ENCODE data around the gene SLMAP. TPM values are rescaled to one million over a fixed set of nuclear protein-coding genes. Genes with fewer than 3 reads are reported as not detected.

SLMAP gene
- total RNA-seq, 1 donor from 2014 or later: 52.0 TPM

- no peaks in the 10 kb centered on the region for H3K27me3 Mint-ChIP-seq (ENCODE audit: unreplicated experiment)
- H3K4me1 Mint-ChIP-seq (ENCODE audit: low read depth, unreplicated experiment): peaks cover 8% of the 10 kb centered on the region
- peaks cover 2% of the 10 kb centered on the region for H3K9me3 Mint-ChIP-seq (ENCODE audit: unreplicated experiment)
- no peaks in the 10 kb centered on the region for H3K36me3 Mint-ChIP-seq (ENCODE audit: unreplicated experiment)
- DNase-seq: no peak
- no peak overlapping the region for H3K27ac Mint-ChIP-seq (ENCODE audit: unreplicated experiment)
- TF ChIP-seq CTCF (IDR thresholded peaks at IDR 0.05; ENCODE audit: partially characterized antibody, unreplicated experiment): no peak
- no peak overlapping the region for H3K4me3 Mint-ChIP-seq (ENCODE audit: unreplicated experiment)
Observed at GRCh38 chr3:57923752-57924151, 167.6 kb downstream of the SLMAP start.

- Mint-ChIP-seq H3K27me3 (ENCODE audit: unreplicated experiment) (no peaks in the 10 kb centered on the region), H3K27ac (ENCODE audit: unreplicated experiment) (no peak overlapping the region), H3K36me3 (ENCODE audit: unreplicated experiment) (no peaks in the 10 kb centered on the region), H3K4me3 (ENCODE audit: unreplicated experiment) (no peak overlapping the region), H3K9me3 (ENCODE audit: unreplicated experiment) (no peaks in the 10 kb centered on the region), H3K4me1 (ENCODE audit: low read depth, unreplicated experiment) (peaks cover 8% of the 10 kb centered on the region)
- TF ChIP-seq CTCF (IDR thresholded peaks at IDR 0.05; ENCODE audit: partially characterized antibody, unreplicated experiment): no peak
- no peak for DNase-seq
Observed at GRCh38 chr3:57927166-57927565, 171.1 kb downstream of the SLMAP start.

GRCh38 chr3:57927916-57928315 is 171.8 kb downstream of the SLMAP start:
- no peak overlapping the region for H3K4me3 Mint-ChIP-seq (ENCODE audit: unreplicated experiment)
- H3K9me3 Mint-ChIP-seq (ENCODE audit: unreplicated experiment): no peaks in the 10 kb centered on the region
- H3K27me3 Mint-ChIP-seq (ENCODE audit: unreplicated experiment): no peaks in the 10 kb centered on the region
- TF ChIP-seq CTCF (IDR thresholded peaks at IDR 0.05; ENCODE audit: partially characterized antibody, unreplicated experiment): no peak
- H3K4me1 Mint-ChIP-seq (ENCODE audit: low read depth, unreplicated experiment): peaks cover 5% of the 10 kb centered on the region
- H3K27ac Mint-ChIP-seq (ENCODE audit: unreplicated experiment): no peak overlapping the region
- H3K36me3 Mint-ChIP-seq (ENCODE audit: unreplicated experiment): no peaks in the 10 kb centered on the region
- no peak for DNase-seq

GRCh38 chr3:57928511-57928910 is 172.4 kb downstream of the SLMAP start:
- DNase-seq: no peak
- Mint-ChIP-seq H3K27me3 (ENCODE audit: unreplicated experiment) (no peaks in the 10 kb centered on the region), H3K4me1 (ENCODE audit: low read depth, unreplicated experiment) (peaks cover under 1% of the 10 kb centered on the region), H3K4me3 (ENCODE audit: unreplicated experiment) (no peak overlapping the region), H3K27ac (ENCODE audit: unreplicated experiment) (no peak overlapping the region), H3K36me3 (ENCODE audit: unreplicated experiment) (no peaks in the 10 kb centered on the region), H3K9me3 (ENCODE audit: unreplicated experiment) (no peaks in the 10 kb centered on the region)
- no peak for TF ChIP-seq CTCF (IDR thresholded peaks at IDR 0.05; ENCODE audit: partially characterized antibody, unreplicated experiment)

GRCh38 chr3:57929988-57930387 is 173.9 kb downstream of the SLMAP start:
- DNase-seq: no peak
- H3K4me3 Mint-ChIP-seq (ENCODE audit: unreplicated experiment): no peak overlapping the region
- H3K27me3 Mint-ChIP-seq (ENCODE audit: unreplicated experiment): no peaks in the 10 kb centered on the region
- H3K4me1 Mint-ChIP-seq (ENCODE audit: low read depth, unreplicated experiment): no peaks in the 10 kb centered on the region
- no peaks in the 10 kb centered on the region for H3K9me3 Mint-ChIP-seq (ENCODE audit: unreplicated experiment)
- H3K36me3 Mint-ChIP-seq (ENCODE audit: unreplicated experiment): no peaks in the 10 kb centered on the region
- no peak for TF ChIP-seq CTCF (IDR thresholded peaks at IDR 0.05; ENCODE audit: partially characterized antibody, unreplicated experiment)
- H3K27ac Mint-ChIP-seq (ENCODE audit: unreplicated experiment): no peak overlapping the region

All from glutamatergic neuron (in vitro differentiated cells).